Activated CD8-positive, alpha-beta memory T cell treated with anti-CD3 and anti-CD28 coated beads, Interleukin-2, amount 50 U/mL, for 1 hour (primary cell): ENCODE results near the gene RCOR1.

Experiments
- DNase-seq: peaks from one replicate; pipeline ENCODE4 v3.0.0-alpha.2; 2020; ENCODE audit errors: extremely low read depth

RCOR1 gene

GRCh38 chr14:102723650-102724049 lies 131.2 kb downstream of the RCOR1 start:
- no peak for DNase-seq

DNA sequence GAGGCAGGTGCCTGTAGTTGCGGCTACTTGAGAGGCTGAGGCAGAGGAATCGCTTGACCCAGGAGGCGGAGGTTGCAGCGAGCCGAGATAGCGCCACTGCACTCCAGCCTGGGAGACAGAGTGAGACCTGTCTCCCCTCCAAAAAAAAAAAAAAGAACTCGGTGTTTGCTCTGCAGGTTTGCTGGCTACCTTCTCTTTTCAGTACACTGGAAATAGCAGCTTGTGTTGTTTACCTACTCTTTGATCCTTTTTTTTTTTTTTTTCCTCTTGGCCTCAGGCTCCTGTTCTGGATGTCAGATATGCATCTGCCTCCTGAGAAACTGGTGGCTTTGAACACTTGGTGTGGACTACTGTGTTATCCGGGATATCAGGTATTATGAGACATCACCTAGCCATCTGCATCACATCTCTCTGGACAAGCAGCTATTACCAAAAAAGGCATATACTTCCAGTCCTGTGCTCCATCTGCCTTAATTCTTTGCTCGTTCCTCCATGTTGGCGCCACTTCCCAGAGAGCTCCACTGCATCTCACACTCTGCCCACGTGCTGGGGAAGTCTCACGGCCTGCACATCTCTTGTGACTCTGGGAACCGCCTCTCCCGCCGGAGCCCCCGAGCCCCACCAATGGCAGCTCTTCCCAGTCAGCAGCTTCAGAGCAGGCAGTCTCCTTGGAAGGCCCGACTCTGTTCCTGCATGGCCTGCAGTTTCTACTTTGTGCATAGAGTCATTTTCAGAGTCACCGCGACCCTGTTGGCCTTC lies 133.9 kb downstream of the RCOR1 start:
- no peak for DNase-seq

- DNase-seq = no peak
Observed at GRCh38 chr14:102727336-102728095, 135.1 kb downstream of the RCOR1 start.

DNA sequence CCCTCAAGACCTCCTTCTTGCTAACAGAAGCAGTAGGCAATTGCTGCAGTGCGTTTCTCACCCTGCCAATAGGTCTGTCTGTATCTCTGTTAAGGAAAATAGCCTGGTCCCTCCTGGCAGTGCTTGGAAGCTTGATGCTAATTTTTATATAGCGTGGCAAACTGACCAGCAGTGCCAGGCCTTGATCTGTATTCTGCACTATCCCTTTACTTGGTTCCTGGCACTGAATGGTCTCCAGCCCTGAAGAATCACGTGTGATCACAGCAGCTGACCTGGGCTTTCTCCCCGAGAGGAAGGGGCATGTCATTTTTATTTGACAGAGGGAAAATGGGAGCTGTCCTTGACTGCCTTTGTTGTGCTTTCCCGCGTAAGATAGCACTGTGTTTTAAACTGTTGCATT lies 136.1 kb downstream of the RCOR1 start:
- no peak for DNase-seq

DNA sequence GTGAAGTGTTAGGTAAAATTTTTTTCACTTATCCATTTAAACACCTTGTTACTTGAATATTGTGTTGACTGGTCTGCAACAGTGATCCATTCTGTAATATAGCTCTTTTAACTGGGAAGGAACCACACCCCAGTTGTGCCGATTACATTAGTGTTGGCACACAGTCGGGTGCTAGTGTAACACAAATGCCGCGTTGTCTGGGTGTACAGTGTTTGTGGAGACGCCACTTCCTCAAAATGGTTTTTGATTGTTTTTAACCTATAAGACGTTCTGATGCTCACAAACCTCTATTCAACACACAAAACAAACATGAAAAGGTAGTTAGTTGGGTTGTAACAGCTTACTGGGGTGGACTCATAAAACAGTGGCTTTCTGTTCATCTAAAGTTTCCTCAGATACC lies 136.8 kb downstream of the RCOR1 start:
- no peak for DNase-seq

- no peak for DNase-seq
Observed at GRCh38 chr14:102729825-102730224, 137.4 kb downstream of the RCOR1 start.

DNA sequence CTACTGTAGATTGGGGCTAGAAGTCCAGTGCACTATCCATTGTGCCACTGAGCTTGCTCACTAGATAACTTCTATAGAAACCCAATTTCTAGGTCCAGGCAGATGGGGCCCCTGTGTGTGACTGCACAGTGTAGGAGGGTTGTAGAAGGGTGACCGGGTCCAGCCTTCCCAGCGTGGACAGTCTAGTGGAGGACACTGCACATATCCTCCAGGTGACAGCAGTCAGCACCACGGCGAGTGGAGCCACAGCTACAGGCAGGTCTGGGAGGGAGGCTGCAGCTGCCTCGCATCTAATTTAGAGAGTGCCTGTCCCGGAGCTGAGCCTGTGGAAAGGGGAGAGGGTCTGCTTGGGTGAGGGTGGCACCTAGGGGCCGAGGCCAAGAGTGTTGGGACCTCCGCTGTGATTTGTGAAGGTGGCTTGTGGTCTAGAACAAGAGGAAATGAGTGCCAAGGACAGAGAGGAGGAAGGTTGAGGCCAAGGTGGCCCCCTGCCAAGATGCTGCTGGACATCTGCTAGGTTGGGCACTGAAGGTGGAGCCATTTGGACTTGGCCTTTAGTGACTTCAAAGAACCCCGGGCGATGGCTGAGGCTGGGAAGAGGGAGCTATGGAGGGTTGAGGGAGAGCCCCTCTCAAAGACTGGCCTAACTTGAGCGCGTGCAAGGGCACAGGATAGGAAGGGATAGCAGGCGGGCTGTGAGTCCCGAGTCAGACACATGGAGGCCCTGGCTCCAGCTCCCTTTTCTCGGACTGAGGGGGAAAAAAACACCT lies 138.8 kb downstream of the RCOR1 start:
- no peak for DNase-seq

DNA sequence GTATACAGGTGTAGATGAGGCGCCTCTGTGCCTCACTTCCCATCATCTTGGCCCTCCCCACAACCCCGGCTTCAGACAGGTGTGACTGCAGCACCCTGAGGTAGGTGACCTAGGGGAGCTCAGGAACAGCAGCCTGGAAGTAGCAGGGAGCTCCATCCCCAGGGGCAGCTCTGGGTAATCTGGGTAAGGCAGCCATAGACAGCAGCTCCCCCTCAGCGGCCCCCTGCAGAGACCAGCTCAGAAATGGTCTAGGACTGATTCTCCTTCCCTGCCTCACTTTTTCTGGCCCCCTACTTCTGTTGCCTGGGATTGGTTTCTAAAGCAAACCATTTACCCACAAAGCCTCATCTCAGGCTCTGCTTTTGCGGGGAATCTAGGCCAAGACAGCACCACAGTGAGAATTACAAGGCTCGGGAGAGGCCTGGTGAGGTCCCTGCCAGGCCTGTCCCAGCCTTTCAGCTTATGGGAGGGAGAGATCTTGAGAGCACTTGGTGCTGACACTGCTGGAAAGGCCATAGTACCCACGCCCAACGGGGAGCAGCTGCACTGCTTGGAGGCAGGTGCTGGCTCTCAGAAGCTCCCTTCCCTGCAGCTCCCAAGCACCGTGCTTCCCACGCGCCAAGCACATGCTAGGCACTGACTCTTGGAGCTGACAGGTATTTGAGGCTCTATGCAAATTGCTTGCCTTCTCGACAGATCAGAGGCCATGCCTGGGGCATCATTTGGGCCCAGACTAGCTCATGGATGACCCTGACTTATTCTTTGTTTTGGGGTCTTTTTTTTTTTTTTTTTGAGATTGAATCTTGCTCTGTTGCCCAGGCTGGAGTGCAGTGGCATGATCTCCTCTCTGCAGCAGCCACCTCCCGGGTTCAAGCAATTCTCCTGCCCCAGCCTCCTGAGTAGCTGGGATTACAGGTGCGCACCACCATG lies 139.7 kb downstream of the RCOR1 start:
- DNase-seq = no peak

- no peak for DNase-seq
Observed at GRCh38 chr14:102732924-102733323, 140.5 kb downstream of the RCOR1 start.

DNA sequence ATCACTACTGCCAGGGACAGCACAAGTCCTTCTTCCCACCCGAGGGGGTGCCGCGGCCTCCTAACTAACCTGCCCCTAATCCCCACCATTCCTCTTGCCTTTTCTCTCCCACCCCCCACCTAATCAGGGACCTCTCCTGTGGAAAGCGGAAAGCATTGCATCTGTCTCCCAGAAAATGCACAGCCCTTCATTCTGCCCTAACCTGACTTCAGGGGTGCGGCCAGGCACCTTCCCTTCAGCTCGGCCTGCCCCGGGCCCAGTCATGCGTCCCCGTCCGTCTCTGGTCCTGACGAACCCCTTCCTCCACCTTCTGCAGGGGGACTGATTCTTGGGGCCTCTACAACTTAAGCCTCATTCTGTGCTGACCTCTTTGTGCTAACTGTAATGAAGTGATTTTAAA lies 140.9 kb downstream of the RCOR1 start:
- no peak for DNase-seq

- no peak for DNase-seq
Observed at GRCh38 chr14:102734436-102734835, 142.0 kb downstream of the RCOR1 start.

DNA sequence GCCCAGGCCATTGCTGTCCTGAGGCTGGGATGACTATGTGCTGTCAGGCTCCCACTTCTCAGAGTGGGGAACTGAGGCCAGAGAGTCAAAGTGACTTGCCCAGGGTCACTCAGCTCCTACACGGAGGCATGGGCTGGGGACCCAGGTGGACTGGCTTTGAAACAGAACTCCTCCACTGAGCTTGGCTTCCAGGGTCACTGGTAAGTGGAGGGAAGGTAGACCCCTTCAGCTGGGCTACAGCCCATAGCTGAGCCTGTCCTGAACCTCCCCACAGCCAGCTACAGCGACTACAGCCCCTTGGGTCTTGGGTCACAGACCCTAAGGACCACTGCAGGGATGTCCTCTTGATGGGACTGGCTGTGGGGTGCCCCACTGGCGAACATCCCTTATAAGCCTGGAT lies 144.5 kb downstream of the RCOR1 start:
- DNase-seq = no peak

DNA sequence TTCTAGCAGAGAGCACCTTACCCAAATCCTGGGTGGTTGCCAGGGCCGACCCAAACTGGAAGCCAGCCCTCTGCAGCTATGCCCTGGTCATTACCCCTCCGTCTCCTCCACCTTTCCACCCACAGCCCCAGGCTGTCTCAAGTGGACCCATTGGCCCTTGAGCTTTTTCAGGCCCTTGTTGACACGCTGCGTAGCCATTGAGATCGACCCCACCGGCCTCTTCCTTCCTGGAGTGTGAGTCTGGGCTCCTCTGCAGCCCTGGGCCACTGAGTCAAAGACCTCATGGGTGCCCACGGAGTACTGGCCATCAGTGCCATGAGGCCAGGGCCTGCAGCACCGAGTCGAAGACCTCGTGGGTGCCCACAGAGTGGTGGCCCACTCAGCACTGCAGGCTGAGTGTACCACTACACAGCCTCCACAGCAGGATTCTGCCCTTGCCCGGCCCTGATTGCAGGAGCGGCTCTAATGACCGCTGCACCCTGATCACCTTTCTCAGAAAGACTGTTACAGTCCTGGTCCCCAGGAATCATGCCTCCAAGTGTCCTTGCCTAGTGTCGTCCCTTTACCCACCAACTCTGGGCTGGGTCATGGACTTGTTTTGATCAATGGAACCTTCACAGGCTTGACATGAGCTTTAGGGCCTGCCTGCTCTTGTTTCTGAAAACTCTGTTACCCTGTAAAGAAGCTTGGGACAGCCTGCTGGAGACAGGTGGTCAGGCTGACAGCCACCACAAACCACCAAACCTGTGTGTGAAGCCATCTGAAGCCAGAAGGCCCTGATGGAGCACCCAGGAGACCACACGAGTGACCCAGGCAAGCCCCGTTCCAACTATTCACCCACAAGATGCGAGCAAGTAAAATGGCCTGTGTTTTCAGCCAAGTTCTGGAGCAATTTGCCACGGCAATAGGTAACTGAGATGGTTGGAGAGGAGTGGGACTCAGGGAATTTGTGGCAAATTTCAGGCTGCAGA lies 145.2 kb downstream of the RCOR1 start:
- DNase-seq = no peak

GRCh38 chr14:102738373-102739189 lies 146.1 kb downstream of the RCOR1 start:
- DNase-seq = no peak

DNA sequence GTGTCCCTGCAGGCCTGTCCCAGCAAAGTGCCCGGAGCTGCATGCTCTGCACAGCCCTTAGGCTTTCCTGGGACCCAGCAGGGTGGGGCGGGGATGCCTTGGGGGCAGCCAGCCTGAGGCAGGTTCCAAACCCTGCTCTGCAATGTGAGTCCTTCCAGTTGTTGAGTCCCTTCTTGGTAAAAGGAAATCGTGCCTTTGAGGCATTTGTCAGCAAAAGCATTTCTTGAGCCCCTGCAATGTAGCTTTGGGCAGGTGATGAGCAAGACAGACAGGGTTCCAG lies 146.7 kb downstream of the RCOR1 start:
- DNase-seq = no peak

GRCh38 chr14:102746634-102747438 lies 154.4 kb downstream of the RCOR1 start:
- no peak for DNase-seq

DNA sequence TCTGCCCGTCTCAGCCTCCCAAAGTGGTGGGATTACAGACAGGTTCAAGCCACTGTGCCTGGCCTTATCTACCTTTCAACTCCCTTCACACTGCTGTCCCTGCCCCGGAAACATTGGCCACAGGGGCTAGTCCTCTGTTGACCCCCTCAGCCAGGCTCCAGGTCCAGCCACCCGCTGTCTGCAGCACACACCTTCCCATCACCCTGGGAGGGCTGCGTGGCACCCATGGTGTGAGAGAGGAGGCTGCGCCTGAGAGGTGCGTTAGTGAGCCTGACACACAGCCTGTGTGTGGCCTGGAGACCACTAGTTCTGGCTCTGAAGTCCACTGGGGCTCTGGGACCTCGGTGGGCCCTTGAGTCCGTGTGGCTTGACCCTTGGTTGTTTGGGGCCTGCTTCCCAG lies 156.4 kb downstream of the RCOR1 start:
- DNase-seq = no peak

DNA sequence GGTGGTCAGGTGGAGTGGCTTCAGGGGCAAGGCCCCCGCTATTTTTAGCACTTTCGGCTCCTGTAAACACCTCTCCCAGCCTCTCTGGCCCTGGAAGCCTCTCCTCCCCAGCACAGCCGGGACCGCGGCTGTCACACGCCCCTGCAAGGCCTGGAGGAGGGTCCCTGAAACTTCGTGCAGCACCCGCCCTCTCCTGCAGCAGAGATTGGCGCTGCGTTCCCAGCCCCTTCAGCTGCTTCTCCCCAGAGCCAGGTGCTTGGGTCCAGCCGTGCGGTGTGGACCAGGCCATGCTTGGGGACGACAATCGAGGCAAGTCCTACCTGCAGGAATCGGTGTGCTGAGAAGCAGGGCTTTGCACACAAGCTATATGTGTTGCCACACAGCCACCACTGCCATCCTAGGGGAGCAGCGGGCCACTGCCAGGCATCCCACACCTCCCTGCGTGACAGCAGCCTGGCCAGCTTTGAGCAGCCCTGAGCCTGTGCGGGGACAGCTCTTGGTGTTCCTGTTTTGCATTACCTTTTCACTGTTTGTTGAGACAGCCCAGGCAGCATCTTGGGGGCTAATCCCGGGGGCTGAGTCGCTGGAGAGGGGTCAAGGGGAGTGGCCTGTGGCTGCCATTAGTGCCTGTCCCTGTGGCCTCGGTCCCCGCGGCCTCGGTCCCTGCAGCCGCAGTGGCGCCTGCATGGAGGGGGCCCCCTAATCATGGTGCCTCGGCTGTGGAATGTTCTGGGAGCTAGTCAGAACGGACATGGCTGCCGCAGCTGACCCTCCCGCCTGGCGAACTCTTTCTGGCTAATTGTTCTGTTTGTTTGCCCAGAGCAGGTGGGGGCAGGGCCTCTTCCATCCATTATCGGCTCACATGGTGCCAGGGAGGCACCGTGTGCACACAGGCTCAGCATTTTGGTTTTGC lies 157.2 kb downstream of the RCOR1 start:
- DNase-seq = no peak
